GM12878 (cell line): Measurements from ENCODE around the gene LRTM2.

Experiments
- BHLHE40 ChIP-seq, 2 experiments: fragments of 450-650 bp in 1 of 2; IDR thresholded peaks; 2 replicates each; pipeline ENCODE4 v1.6.1; 2011 to 2017; ENCODE audit warnings: low read depth in 2 of 2, borderline replicate concordance in 1 of 2, improper control_type of control experiment in 1 of 2, low read length in 1 of 2, mild to moderate bottlenecking in 1 of 2
- BMI1 ChIP-seq: fragments of 450-650 bp; IDR thresholded peaks from 2 replicates; pipeline ENCODE4 v1.6.1; 2016; ENCODE audit warnings: mild to moderate bottlenecking, moderate library complexity, borderline replicate concordance
- CREB1 ChIP-seq: IDR thresholded peaks from 2 replicates; pipeline ENCODE4 v1.6.1; 2012; ENCODE audit warnings: low read depth, mild to moderate bottlenecking, inconsistent platforms
- POLR2AphosphoS2 ChIP-seq: IDR thresholded peaks from 2 replicates; pipeline ENCODE4 v1.6.1; 2011; ENCODE audit warnings: low read depth, mild to moderate bottlenecking, low read length, improper control_type of control experiment, moderate library complexity
- POLR2AphosphoS5 ChIP-seq: IDR thresholded peaks from 2 replicates; pipeline ENCODE4 v1.6.1; 2011; ENCODE audit warnings: mild to moderate bottlenecking, low read length, inconsistent platforms
- SMAD5 ChIP-seq: IDR thresholded peaks from 2 replicates; pipeline ENCODE4 v1.6.1; 2016; ENCODE audit warnings: antibody characterized with exemption, low read depth
- TF ChIP-seq, protein P1 (sequence below): IDR thresholded peaks from 2 replicates; pipeline ENCODE4 v1.6.1; 2012; ENCODE audit warnings: mild to moderate bottlenecking, low read depth, low read length
- TF ChIP-seq, protein P2 (sequence below): fragments of 450-650 bp; formaldehyde crosslinking; IDR thresholded peaks from 2 replicates; pipeline ENCODE4 v1.5.0; 2022; ENCODE audit warnings: mild to moderate bottlenecking, missing genetic modification characterization

- TF ChIP-seq, protein P1, sequence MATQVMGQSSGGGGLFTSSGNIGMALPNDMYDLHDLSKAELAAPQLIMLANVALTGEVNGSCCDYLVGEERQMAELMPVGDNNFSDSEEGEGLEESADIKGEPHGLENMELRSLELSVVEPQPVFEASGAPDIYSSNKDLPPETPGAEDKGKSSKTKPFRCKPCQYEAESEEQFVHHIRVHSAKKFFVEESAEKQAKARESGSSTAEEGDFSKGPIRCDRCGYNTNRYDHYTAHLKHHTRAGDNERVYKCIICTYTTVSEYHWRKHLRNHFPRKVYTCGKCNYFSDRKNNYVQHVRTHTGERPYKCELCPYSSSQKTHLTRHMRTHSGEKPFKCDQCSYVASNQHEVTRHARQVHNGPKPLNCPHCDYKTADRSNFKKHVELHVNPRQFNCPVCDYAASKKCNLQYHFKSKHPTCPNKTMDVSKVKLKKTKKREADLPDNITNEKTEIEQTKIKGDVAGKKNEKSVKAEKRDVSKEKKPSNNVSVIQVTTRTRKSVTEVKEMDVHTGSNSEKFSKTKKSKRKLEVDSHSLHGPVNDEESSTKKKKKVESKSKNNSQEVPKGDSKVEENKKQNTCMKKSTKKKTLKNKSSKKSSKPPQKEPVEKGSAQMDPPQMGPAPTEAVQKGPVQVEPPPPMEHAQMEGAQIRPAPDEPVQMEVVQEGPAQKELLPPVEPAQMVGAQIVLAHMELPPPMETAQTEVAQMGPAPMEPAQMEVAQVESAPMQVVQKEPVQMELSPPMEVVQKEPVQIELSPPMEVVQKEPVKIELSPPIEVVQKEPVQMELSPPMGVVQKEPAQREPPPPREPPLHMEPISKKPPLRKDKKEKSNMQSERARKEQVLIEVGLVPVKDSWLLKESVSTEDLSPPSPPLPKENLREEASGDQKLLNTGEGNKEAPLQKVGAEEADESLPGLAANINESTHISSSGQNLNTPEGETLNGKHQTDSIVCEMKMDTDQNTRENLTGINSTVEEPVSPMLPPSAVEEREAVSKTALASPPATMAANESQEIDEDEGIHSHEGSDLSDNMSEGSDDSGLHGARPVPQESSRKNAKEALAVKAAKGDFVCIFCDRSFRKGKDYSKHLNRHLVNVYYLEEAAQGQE = no peak
- TF ChIP-seq, protein P2, sequence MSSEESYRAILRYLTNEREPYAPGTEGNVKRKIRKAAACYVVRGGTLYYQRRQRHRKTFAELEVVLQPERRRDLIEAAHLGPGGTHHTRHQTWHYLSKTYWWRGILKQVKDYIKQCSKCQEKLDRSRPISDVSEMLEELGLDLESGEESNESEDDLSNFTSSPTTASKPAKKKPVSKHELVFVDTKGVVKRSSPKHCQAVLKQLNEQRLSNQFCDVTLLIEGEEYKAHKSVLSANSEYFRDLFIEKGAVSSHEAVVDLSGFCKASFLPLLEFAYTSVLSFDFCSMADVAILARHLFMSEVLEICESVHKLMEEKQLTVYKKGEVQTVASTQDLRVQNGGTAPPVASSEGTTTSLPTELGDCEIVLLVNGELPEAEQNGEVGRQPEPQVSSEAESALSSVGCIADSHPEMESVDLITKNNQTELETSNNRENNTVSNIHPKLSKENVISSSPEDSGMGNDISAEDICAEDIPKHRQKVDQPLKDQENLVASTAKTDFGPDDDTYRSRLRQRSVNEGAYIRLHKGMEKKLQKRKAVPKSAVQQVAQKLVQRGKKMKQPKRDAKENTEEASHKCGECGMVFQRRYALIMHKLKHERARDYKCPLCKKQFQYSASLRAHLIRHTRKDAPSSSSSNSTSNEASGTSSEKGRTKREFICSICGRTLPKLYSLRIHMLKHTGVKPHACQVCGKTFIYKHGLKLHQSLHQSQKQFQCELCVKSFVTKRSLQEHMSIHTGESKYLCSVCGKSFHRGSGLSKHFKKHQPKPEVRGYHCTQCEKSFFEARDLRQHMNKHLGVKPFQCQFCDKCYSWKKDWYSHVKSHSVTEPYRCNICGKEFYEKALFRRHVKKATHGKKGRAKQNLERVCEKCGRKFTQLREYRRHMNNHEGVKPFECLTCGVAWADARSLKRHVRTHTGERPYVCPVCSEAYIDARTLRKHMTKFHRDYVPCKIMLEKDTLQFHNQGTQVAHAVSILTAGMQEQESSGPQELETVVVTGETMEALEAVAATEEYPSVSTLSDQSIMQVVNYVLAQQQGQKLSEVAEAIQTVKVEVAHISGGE = no peak
- no peak for TF ChIP-seq BHLHE40 (IDR thresholded peaks at IDR 0.05; ENCODE audit: borderline replicate concordance in 1 of 2, low read depth in 2 of 2, low read length in 1 of 2)
- TF ChIP-seq POLR2AphosphoS5 = no peak
- TF ChIP-seq POLR2AphosphoS2 = no peak
- no peak for TF ChIP-seq BMI1
- TF ChIP-seq SMAD5 = no peak
- no peak for TF ChIP-seq CREB1
These were observed 6.1 kb upstream of the LRTM2 start for GRCh38 chr12:1814266-1814665.
